ENCODE results near the gene DNM3. TPM values are rescaled to one million over a fixed set of nuclear protein-coding genes. Genes with fewer than 3 reads are reported as not detected.

Gene DNM3
- total RNA-seq, 1 experiment from 2014 or later: 0.11 TPM

DNA sequence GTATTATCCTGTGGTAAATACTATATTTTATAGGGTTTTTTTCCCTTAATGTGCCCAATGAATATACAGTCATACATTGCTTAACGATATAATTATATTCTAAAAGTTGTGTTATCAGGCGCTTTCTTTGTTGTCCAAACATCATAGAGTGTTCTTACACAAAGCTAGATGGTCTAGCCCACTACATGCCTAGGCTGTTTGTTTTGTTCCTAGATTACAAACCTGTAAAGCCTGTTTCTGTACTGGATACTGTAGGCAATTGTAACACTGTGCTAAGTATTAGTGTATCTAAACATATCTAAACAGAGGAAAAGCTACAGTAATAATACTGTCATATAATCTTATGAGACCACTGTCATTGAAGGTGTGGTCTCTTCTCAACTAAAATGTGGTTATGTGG, 336.6 kb downstream of the DNM3 start:
- H3K9me3 ChIP-seq: no peaks in the 10 kb centered on the region
- peaks cover 28% of the 10 kb centered on the region for H3K4me1 Mint-ChIP-seq (ENCODE audit: low read depth, unreplicated experiment)
- POLR2A ChIA-PET: no interaction called here

DNA sequence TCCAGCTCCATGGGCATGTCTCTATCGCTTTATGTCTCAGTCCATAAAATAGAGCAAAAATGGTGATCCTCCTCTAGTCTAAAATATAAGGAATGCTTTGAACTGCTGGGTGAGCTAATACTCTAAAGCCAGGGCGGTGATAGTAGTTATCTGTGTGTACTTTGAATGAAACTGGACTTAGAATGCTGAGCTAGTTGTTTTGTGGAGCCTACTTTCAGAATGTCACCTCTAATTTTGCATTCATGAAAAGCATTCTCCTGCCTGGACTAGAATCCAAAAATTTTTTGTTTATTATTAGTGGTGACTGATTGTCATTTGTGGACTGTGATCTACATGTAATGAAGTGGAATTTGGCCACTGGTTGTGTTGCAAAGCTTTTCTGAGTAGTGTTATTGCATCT, 337.6 kb downstream of the DNM3 start:
- H3K4me3 ChIP-seq (ENCODE audit: low read depth, low read length): no peak overlapping the region
- peak in 1 of 2 experiments; percentile 46 for DNase-seq
- no peak for TF ChIP-seq CTCF (IDR thresholded peaks at IDR 0.05; ENCODE audit: insufficient read depth in 1 of 2, low read depth in 1 of 2, low read length in 1 of 2, severe bottlenecking in 1 of 2, unreplicated experiment in 1 of 2)
- no peaks in the 10 kb centered on the region for H3K36me3 ChIP-seq (ENCODE audit: control insufficient read depth, insufficient read depth, low read length)
- POLR2A ChIA-PET: no interaction called here
- Mint-ChIP-seq H3K9me3 (ENCODE audit: unreplicated experiment) (peaks cover 9% of the 10 kb centered on the region), H3K36me3 (ENCODE audit: insufficient read depth, unreplicated experiment) (no peaks in the 10 kb centered on the region), H3K4me1 (ENCODE audit: low read depth, unreplicated experiment) (peaks cover 28% of the 10 kb centered on the region), H3K27ac (ENCODE audit: unreplicated experiment) (peak overlapping the region; percentile 17), H3K4me3 (ENCODE audit: unreplicated experiment) (no peak overlapping the region), H3K27me3 (ENCODE audit: insufficient read depth, unreplicated experiment) (no peaks in the 10 kb centered on the region)
- no peaks in the 10 kb centered on the region for H3K9me3 ChIP-seq
- intact Hi-C loops (cut with micrococcal nuclease; ENCODE audit: unreplicated experiment): loop anchor here (1.0 to 5.0 kb wide), 2 partner anchors 183 to 220 kb away; no protein-coding TSS in a partner anchor
- no TSS peak for BruUV-seq (replicated peaks)
- peaks cover 48% of the 10 kb centered on the region for H3K4me1 ChIP-seq
- H3K27me3 ChIP-seq (replicated peaks; ENCODE audit: control insufficient read depth, insufficient read depth, low read length): no peaks in the 10 kb centered on the region
- CTCF ChIA-PET: no interaction called here

More for the DNA sequence above, 336.6 kb downstream of the DNM3 start:
- Histone ChIP-seq H3K4me1 (peaks cover 48% of the 10 kb centered on the region), H3K27me3 (replicated peaks; ENCODE audit: control insufficient read depth, insufficient read depth, low read length) (no peaks in the 10 kb centered on the region), H3K36me3 (ENCODE audit: control insufficient read depth, insufficient read depth, low read length) (no peaks in the 10 kb centered on the region), H3K4me3 (ENCODE audit: low read depth, low read length) (no peak overlapping the region)
- BruUV-seq (replicated peaks): no TSS peak
- intact Hi-C loops (cut with micrococcal nuclease; ENCODE audit: unreplicated experiment): loop anchor here (1.0 to 5.0 kb wide), 2 partner anchors 184 to 221 kb away; no protein-coding TSS in a partner anchor
- no peaks in the 10 kb centered on the region for H3K36me3 Mint-ChIP-seq (ENCODE audit: insufficient read depth, unreplicated experiment)
- no peak overlapping the region for H3K27ac Mint-ChIP-seq (ENCODE audit: unreplicated experiment)
- DNase-seq: peak in 1 of 2 experiments; percentile 49
- H3K4me3 Mint-ChIP-seq (ENCODE audit: unreplicated experiment): no peak overlapping the region
- CTCF ChIA-PET: no interaction called here
- no peaks in the 10 kb centered on the region for H3K27me3 Mint-ChIP-seq (ENCODE audit: insufficient read depth, unreplicated experiment)
- H3K9me3 Mint-ChIP-seq (ENCODE audit: unreplicated experiment): peaks cover 9% of the 10 kb centered on the region
- no peak for TF ChIP-seq CTCF (IDR thresholded peaks at IDR 0.05; ENCODE audit: insufficient read depth in 1 of 2, low read depth in 1 of 2, low read length in 1 of 2, severe bottlenecking in 1 of 2, unreplicated experiment in 1 of 2)

- TF ChIP-seq CTCF (IDR thresholded peaks at IDR 0.05; ENCODE audit: insufficient read depth in 1 of 2, low read depth in 1 of 2, low read length in 1 of 2, severe bottlenecking in 1 of 2, unreplicated experiment in 1 of 2): no peak
- ChIA-PET POLR2A (no interaction called here), CTCF (no interaction called here)
- no peaks in the 10 kb centered on the region for H3K36me3 ChIP-seq (ENCODE audit: control insufficient read depth, insufficient read depth, low read length)
- no peak for DNase-seq
- H3K4me1 ChIP-seq: peaks cover 48% of the 10 kb centered on the region
- intact Hi-C loops (cut with micrococcal nuclease; ENCODE audit: unreplicated experiment): loop anchor here (5.0 kb wide), 1 partner anchor 182 kb away; no protein-coding TSS in a partner anchor
- no peak overlapping the region for H3K27ac Mint-ChIP-seq (ENCODE audit: unreplicated experiment)
- peaks cover 9% of the 10 kb centered on the region for H3K9me3 Mint-ChIP-seq (ENCODE audit: unreplicated experiment)
- H3K36me3 Mint-ChIP-seq (ENCODE audit: insufficient read depth, unreplicated experiment): no peaks in the 10 kb centered on the region
- H3K9me3 ChIP-seq: no peaks in the 10 kb centered on the region
- H3K27me3 Mint-ChIP-seq (ENCODE audit: insufficient read depth, unreplicated experiment): no peaks in the 10 kb centered on the region
- no peak overlapping the region for H3K4me3 ChIP-seq (ENCODE audit: low read depth, low read length)
- H3K4me1 Mint-ChIP-seq (ENCODE audit: low read depth, unreplicated experiment): peaks cover 28% of the 10 kb centered on the region
- H3K27me3 ChIP-seq (replicated peaks; ENCODE audit: control insufficient read depth, insufficient read depth, low read length): no peaks in the 10 kb centered on the region
- BruUV-seq (replicated peaks): no TSS peak
- H3K4me3 Mint-ChIP-seq (ENCODE audit: unreplicated experiment): no peak overlapping the region
Observed at GRCh38 chr1:172179918-172180317, 338.6 kb downstream of the DNM3 start.

Measured in Caco-2 (cell line).